ENCODE measurements around the gene KRTAP10-6. TPM values are rescaled to one million over a fixed set of nuclear protein-coding genes. Genes with fewer than 3 reads are reported as not detected.

Gene KRTAP10-6
- total and polyA plus RNA-seq, 10 donors: not detected

DNA sequence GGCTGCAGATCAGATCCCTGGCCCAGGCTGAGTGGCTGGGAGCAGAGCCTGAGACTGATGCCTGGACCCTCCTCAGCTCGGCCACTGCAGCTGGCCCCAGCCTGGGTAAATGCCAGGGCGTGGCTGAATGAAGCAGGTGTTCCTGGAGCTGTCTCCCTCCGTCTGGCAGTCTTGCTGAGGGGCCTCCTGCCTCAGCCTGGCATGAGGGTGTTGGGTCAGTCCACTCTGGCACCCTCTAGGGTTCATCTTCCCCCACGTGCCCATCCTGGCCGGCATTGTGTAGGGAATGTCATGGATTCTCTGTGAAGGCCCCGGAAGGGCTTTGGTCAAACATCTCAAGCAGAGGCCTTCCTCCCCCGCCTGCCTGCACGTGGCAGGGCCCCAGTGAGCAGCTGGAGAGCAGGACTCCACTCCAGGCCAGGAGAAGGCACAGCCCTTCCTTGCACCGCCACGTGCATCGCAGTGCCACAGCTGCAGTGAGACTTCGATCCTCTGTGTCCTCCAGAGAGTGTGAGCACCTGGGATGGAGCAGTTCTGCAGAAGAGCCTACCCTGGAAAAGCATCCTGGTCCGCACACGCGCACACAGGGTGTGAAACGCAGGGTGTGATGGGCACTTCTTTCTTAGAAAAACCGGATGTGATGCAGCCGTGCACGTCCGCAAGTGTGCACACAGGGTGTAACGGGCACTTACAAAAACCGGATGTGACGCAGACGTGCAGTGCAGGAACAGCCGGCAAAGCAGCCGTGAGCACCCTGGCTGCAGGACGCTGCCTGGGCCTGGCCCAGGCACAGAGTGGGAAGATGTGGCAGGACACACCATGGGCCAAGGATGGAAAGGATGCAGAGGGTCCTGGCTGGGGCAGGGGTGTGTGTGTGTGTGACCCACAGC lies 23.4 kb downstream of the KRTAP10-6 start:
- WGBS, 5 donors: 77 to 81% (median 78%) methylated on average over 21 to 27 of the region's 27 CpGs
- Histone ChIP-seq H3K4me3 (no peak overlapping the region), H3K27ac (no peak overlapping the region), H3K4me1 (peaks cover 0 to 24% (median 3%) of the 10 kb centered on the region in 6 donors), H3K36me3 (no peaks in the 10 kb centered on the region), H3K9me3 (peaks cover 0 to 11% (median 6%) of the 10 kb centered on the region in 8 donors), H3K27me3 (replicated peaks in 1 of 7) (peaks cover 0 to 19% (median 0%) of the 10 kb centered on the region in 7 donors)
- peak; percentile 47 for DNase-seq
- intact Hi-C loops (cut with DNase I; ENCODE audit: low total_unique reads): no loop called here
- no peak for TF ChIP-seq CTCF (IDR thresholded peaks at IDR 0.05 in 8 of 11, conservative IDR thresholded peaks at IDR 0.05 in 3 of 11)
- TF ChIP-seq POLR2AphosphoS5 (IDR thresholded peaks at IDR 0.05): no peak
- no peak for TF ChIP-seq POLR2A (IDR thresholded peaks at IDR 0.05)

GRCh38 chr21:44568261-44568660 lies 24.0 kb downstream of the KRTAP10-6 start:
- no peak overlapping the region for H3K27ac ChIP-seq
- intact Hi-C loops (cut with DNase I; ENCODE audit: low total_unique reads): no loop called here
- H3K36me3 ChIP-seq: no peaks in the 10 kb centered on the region
- H3K27me3 ChIP-seq (replicated peaks in 1 of 7): peaks cover 0 to 15% (median 0%) of the 10 kb centered on the region in 7 donors
- peaks cover 0 to 24% (median 3%) of the 10 kb centered on the region in 6 donors for H3K4me1 ChIP-seq
- no peak for TF ChIP-seq POLR2AphosphoS5 (IDR thresholded peaks at IDR 0.05)
- TF ChIP-seq POLR2A (IDR thresholded peaks at IDR 0.05): no peak
- no peak for TF ChIP-seq CTCF (IDR thresholded peaks at IDR 0.05 in 8 of 11, conservative IDR thresholded peaks at IDR 0.05 in 3 of 11)
- H3K4me3 ChIP-seq: no peak overlapping the region
- WGBS, 5 donors: 73 to 83% (median 79%) methylated on average over 7 to 12 of the region's 12 CpGs
- DNase-seq: peak; percentile 59
- peaks cover 0 to 17% (median 12%) of the 10 kb centered on the region in 8 donors for H3K9me3 ChIP-seq

- TF ChIP-seq POLR2A (IDR thresholded peaks at IDR 0.05): no peak
- no peak for TF ChIP-seq CTCF (IDR thresholded peaks at IDR 0.05 in 8 of 11, conservative IDR thresholded peaks at IDR 0.05 in 3 of 11)
- no peak for TF ChIP-seq POLR2AphosphoS5 (IDR thresholded peaks at IDR 0.05)
- no peaks in the 10 kb centered on the region for H3K36me3 ChIP-seq
- H3K9me3 ChIP-seq: peaks cover 3 to 23% (median 18%) of the 10 kb centered on the region in 8 donors
- peaks cover 0 to 24% (median 3%) of the 10 kb centered on the region in 6 donors for H3K4me1 ChIP-seq
- WGBS, 5 donors: 91 to 94% (median 92%) methylated on average over 18 of the region's 18 CpGs
- intact Hi-C loops (cut with DNase I; ENCODE audit: low total_unique reads): no loop called here
- peaks cover 0 to 12% (median 0%) of the 10 kb centered on the region in 7 donors for H3K27me3 ChIP-seq (replicated peaks in 1 of 7)
- no peak overlapping the region for H3K4me3 ChIP-seq
- peak; percentile 50 for DNase-seq
- H3K27ac ChIP-seq: no peak overlapping the region
These were observed 24.7 kb downstream of the KRTAP10-6 start for GRCh38 chr21:44567481-44568171.

- DNase-seq: no peak
- no peak overlapping the region for H3K4me3 ChIP-seq
- TF ChIP-seq CTCF (IDR thresholded peaks at IDR 0.05 in 8 of 11, conservative IDR thresholded peaks at IDR 0.05 in 3 of 11) (no peak), POLR2A (IDR thresholded peaks at IDR 0.05) (no peak), POLR2AphosphoS5 (IDR thresholded peaks at IDR 0.05) (no peak)
- intact Hi-C loops (cut with DNase I; ENCODE audit: low total_unique reads): no loop called here
- H3K36me3 ChIP-seq: no peaks in the 10 kb centered on the region
- WGBS, 5 donors: 20 to 40% (median 29%) methylated on average over 1 of the region's 1 CpG
- H3K27ac ChIP-seq: no peak overlapping the region
- peaks cover 0 to 24% (median 3%) of the 10 kb centered on the region in 6 donors for H3K4me1 ChIP-seq
- peaks cover 0 to 12% (median 0%) of the 10 kb centered on the region in 7 donors for H3K27me3 ChIP-seq (replicated peaks in 1 of 7)
- H3K9me3 ChIP-seq: peaks cover 4 to 28% (median 24%) of the 10 kb centered on the region in 8 donors
These were observed 25.9 kb downstream of the KRTAP10-6 start for GRCh38 chr21:44566403-44566802.
